RWPE2 (cell line): ENCODE data around the gene GNAQ.

Experiments
- ATAC-seq: fragments of 200-7000 bp; cut with Tn5 transposase; 3 replicates; pipeline ENCODE4 v1.9.1; 2021; ENCODE audit warnings: low read depth
- DNase-seq: peaks from one replicate; pipeline ENCODE4 v3.0.0-alpha.2; 2020; ENCODE audit warnings: low spot score
- H3K27ac ChIP-seq: fragments of 450-650 bp; 2 replicates; pipeline ENCODE4 v1.5.1; 2017; ENCODE audit warnings: mild to moderate bottlenecking; ENCODE audit not compliant: poor library complexity, severe bottlenecking
- H3K27me3 ChIP-seq: fragments of 250-450 bp; sonication (Bioruptor Pico); 2 replicates; pipeline ENCODE4 v1.5.1; 2021; ENCODE audit warnings: mild to moderate bottlenecking, moderate library complexity; ENCODE audit not compliant: insufficient read depth, poor library complexity, severe bottlenecking
- H3K36me3 ChIP-seq: fragments of 250-450 bp; sonication (Bioruptor Pico); 2 replicates; pipeline ENCODE4 v1.5.1; 2020; ENCODE audit warnings: low read depth, mild to moderate bottlenecking, moderate library complexity
- H3K4me1 ChIP-seq: fragments of 250-450 bp; sonication (Bioruptor Pico); 2 replicates; pipeline ENCODE4 v1.5.1; 2021; ENCODE audit warnings: mild to moderate bottlenecking, moderate library complexity; ENCODE audit not compliant: insufficient read depth, poor library complexity, severe bottlenecking
- H3K4me3 ChIP-seq: fragments of 250-450 bp; sonication (Bioruptor Pico); 2 replicates; pipeline ENCODE4 v1.5.1; 2021; ENCODE audit warnings: mild to moderate bottlenecking, moderate library complexity; ENCODE audit not compliant: severe bottlenecking
- H3K9me3 ChIP-seq: fragments of 250-450 bp; sonication (Bioruptor Pico); 2 replicates; pipeline ENCODE4 v1.5.1; 2021; ENCODE audit warnings: mild to moderate bottlenecking, moderate library complexity; ENCODE audit not compliant: severe bottlenecking
- TF ChIP-seq, protein P1 (sequence below): fragments of 450-650 bp; IDR thresholded peaks from one replicate; pipeline ENCODE4 v1.5.1; 2017; ENCODE audit warnings: mild to moderate bottlenecking, moderate library complexity; ENCODE audit not compliant: poor library complexity, severe bottlenecking

The GNAQ gene

GRCh38 chr9:77952635-77953328, 78.8 kb downstream of the GNAQ start:
- peak; percentile 54 for ATAC-seq
- H3K4me1 ChIP-seq: peaks cover 15% of the 10 kb centered on the region

DNA sequence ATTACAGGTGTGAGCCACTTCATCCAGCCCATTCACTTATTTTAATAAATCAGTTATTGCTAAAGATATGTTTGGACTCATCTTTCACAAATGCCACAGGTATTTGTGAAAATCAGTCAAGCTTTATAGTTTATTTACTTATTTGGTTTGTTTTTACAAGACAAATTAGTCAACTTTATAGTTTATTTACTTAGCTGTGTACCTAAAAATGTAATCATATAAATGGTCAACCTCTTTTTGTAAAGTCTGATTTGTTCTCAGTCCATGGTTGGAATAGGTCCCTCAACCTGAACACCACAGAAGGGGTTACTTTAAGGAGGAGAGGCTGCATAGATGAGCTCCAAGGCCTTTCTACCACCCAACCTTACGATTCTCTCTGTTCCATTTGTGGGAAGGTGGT, 80.2 kb downstream of the GNAQ start:
- no peak for DNase-seq
- Histone ChIP-seq H3K9me3 (no peaks in the 10 kb centered on the region), H3K4me1 (peaks cover 21% of the 10 kb centered on the region)

More at GRCh38 chr9:77952635-77953328, 78.8 kb downstream of the GNAQ start:
- no peak for DNase-seq
- Histone ChIP-seq H3K4me3 (no peak overlapping the region), H3K36me3 (no peaks in the 10 kb centered on the region), H3K9me3 (no peaks in the 10 kb centered on the region), H3K27me3 (no peaks in the 10 kb centered on the region), H3K27ac (peak overlapping the region; percentile 55)
- TF ChIP-seq, protein P1, sequence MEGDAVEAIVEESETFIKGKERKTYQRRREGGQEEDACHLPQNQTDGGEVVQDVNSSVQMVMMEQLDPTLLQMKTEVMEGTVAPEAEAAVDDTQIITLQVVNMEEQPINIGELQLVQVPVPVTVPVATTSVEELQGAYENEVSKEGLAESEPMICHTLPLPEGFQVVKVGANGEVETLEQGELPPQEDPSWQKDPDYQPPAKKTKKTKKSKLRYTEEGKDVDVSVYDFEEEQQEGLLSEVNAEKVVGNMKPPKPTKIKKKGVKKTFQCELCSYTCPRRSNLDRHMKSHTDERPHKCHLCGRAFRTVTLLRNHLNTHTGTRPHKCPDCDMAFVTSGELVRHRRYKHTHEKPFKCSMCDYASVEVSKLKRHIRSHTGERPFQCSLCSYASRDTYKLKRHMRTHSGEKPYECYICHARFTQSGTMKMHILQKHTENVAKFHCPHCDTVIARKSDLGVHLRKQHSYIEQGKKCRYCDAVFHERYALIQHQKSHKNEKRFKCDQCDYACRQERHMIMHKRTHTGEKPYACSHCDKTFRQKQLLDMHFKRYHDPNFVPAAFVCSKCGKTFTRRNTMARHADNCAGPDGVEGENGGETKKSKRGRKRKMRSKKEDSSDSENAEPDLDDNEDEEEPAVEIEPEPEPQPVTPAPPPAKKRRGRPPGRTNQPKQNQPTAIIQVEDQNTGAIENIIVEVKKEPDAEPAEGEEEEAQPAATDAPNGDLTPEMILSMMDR: no peak

GRCh38 chr9:77949751-77950436, 81.7 kb downstream of the GNAQ start:
- no peak for DNase-seq
- TF ChIP-seq, protein P1: no peak
- H3K27me3 ChIP-seq: no peaks in the 10 kb centered on the region
- no peaks in the 10 kb centered on the region for H3K9me3 ChIP-seq
- ATAC-seq: no peak
- H3K36me3 ChIP-seq: no peaks in the 10 kb centered on the region
- H3K4me3 ChIP-seq: no peak overlapping the region
- H3K27ac ChIP-seq: no peak overlapping the region
- H3K4me1 ChIP-seq: peaks cover 34% of the 10 kb centered on the region

More for the DNA sequence above, 80.2 kb downstream of the GNAQ start:
- Histone ChIP-seq H3K27ac (no peak overlapping the region), H3K36me3 (no peaks in the 10 kb centered on the region), H3K27me3 (no peaks in the 10 kb centered on the region), H3K4me3 (no peak overlapping the region)
- TF ChIP-seq, protein P1: no peak
- ATAC-seq: no peak

GRCh38 chr9:77947651-77948050, 84.0 kb downstream of the GNAQ start:
- ATAC-seq: no peak
- Histone ChIP-seq H3K4me1 (peaks cover 25% of the 10 kb centered on the region), H3K9me3 (no peaks in the 10 kb centered on the region), H3K27me3 (no peaks in the 10 kb centered on the region), H3K4me3 (no peak overlapping the region), H3K27ac (no peak overlapping the region), H3K36me3 (no peaks in the 10 kb centered on the region)
- TF ChIP-seq, protein P1: no peak
- no peak for DNase-seq
